ENCODE results near the gene RXFP4. TPM values are rescaled to one million over a fixed set of nuclear protein-coding genes. Genes with fewer than 3 reads are reported as not detected.

Gene RXFP4
- total and polyA plus RNA-seq, 9 of the 15 experiments (the other 6 are each of a cell fraction or from before 2014, with no cell fraction given): 0.64 TPM; not detected in 8

DNA sequence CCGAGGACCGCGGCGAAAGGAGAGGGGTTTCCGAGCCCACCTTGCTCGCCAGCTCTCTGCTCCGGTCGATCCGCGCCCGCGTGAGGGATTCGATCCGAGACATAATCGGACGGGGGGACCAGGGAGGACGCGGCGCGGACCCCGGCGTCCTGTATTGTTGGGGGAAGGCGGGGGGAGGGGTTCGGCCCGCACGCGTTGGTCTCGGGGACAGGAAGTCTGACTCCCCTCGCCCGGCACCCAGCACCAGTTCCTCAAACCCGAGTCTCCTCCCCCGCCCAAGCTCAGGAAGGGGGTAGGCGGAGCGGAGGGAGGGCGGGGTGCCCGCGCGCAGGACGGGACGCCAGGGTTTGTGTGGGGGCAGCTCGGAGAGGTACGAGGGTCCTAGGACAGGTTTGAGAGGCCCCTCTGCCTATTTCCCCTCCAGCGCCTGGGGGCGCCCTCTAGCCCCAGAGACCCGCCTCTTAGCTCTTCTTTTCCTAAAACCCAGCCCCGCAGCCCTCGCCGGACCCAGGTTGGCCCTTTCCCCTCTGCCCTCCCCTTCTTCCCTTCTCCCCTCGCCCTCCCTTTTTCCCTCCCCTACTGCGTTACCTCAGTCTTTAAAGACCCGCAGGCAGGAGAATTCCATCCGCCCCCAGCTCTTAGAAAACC, 37.0 kb downstream of the RXFP4 start, which contains the start of gene ARHGEF2 (continued):
- TF ChIP-seq, protein P1, sequence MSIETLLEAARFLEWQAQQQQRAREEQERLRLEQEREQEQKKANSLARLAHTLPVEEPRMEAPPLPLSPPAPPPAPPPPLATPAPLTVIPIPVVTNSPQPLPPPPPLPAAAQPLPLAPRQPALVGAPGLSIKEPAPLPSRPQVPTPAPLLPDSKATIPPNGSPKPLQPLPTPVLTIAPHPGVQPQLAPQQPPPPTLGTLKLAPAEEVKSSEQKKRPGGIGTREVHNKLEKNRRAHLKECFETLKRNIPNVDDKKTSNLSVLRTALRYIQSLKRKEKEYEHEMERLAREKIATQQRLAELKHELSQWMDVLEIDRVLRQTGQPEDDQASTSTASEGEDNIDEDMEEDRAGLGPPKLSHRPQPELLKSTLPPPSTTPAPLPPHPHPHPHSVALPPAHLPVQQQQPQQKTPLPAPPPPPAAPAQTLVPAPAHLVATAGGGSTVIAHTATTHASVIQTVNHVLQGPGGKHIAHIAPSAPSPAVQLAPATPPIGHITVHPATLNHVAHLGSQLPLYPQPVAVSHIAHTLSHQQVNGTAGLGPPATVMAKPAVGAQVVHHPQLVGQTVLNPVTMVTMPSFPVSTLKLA (conservative IDR thresholded peaks at IDR 0.05): peak; percentile 72 to 83
- TF ChIP-seq HMGN3 (IDR thresholded peaks at IDR 0.05; ENCODE audit: borderline replicate concordance, extremely low read depth, insufficient read length, low read depth, low read length): peak; percentile 71
- TF ChIP-seq, protein P2, sequence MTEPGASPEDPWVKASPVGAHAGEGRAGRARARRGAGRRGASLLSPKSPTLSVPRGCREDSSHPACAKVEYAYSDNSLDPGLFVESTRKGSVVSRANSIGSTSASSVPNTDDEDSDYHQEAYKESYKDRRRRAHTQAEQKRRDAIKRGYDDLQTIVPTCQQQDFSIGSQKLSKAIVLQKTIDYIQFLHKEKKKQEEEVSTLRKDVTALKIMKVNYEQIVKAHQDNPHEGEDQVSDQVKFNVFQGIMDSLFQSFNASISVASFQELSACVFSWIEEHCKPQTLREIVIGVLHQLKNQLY (CRISPR knock-in tag; conservative IDR thresholded peaks at IDR 0.05): no peak
- TF ChIP-seq TEAD4 (IDR thresholded peaks at IDR 0.05; ENCODE audit: low read length): 0 out of 2 replicates have a peak, but pooled peaks have one; percentile 11
- TF ChIP-seq TEAD4 (CRISPR knock-in tag; IDR thresholded peaks at IDR 0.05; ENCODE audit: borderline replicate concordance): no peak
- peak; percentile 40 for TF ChIP-seq SMARCB1 (IDR thresholded peaks at IDR 0.05; ENCODE audit: insufficient read length, low read depth)
- TF ChIP-seq NR2C2 (CRISPR knock-in tag; IDR thresholded peaks at IDR 0.05): no peak
- TF ChIP-seq NR2C2 (tag; IDR thresholded peaks at IDR 0.05): no peak
- TF ChIP-seq, protein P3, sequence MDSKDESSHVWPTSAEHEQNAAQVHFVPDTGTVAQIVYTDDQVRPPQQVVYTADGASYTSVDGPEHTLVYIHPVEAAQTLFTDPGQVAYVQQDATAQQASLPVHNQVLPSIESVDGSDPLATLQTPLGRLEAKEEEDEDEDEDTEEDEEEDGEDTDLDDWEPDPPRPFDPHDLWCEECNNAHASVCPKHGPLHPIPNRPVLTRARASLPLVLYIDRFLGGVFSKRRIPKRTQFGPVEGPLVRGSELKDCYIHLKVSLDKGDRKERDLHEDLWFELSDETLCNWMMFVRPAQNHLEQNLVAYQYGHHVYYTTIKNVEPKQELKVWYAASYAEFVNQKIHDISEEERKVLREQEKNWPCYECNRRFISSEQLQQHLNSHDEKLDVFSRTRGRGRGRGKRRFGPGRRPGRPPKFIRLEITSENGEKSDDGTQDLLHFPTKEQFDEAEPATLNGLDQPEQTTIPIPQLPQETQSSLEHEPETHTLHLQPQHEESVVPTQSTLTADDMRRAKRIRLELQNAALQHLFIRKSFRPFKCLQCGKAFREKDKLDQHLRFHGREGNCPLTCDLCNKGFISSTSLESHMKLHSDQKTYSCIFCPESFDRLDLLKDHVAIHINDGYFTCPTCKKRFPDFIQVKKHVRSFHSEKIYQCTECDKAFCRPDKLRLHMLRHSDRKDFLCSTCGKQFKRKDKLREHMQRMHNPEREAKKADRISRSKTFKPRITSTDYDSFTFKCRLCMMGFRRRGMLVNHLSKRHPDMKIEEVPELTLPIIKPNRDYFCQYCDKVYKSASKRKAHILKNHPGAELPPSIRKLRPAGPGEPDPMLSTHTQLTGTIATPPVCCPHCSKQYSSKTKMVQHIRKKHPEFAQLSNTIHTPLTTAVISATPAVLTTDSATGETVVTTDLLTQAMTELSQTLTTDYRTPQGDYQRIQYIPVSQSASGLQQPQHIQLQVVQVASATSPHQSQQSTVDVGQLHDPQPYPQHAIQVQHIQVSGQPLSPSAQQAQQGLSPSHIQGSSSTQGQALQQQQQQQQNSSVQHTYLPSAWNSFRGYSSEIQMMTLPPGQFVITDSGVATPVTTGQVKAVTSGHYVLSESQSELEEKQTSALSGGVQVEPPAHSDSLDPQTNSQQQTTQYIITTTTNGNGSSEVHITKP (IDR thresholded peaks at IDR 0.05; ENCODE audit: partially characterized antibody): peak; percentile 53
- TF ChIP-seq, protein P4, sequence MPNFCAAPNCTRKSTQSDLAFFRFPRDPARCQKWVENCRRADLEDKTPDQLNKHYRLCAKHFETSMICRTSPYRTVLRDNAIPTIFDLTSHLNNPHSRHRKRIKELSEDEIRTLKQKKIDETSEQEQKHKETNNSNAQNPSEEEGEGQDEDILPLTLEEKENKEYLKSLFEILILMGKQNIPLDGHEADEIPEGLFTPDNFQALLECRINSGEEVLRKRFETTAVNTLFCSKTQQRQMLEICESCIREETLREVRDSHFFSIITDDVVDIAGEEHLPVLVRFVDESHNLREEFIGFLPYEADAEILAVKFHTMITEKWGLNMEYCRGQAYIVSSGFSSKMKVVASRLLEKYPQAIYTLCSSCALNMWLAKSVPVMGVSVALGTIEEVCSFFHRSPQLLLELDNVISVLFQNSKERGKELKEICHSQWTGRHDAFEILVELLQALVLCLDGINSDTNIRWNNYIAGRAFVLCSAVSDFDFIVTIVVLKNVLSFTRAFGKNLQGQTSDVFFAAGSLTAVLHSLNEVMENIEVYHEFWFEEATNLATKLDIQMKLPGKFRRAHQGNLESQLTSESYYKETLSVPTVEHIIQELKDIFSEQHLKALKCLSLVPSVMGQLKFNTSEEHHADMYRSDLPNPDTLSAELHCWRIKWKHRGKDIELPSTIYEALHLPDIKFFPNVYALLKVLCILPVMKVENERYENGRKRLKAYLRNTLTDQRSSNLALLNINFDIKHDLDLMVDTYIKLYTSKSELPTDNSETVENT (CRISPR knock-in tag; IDR thresholded peaks at IDR 0.05): no peak
- TF ChIP-seq DMBX1 (CRISPR knock-in tag; IDR thresholded peaks at IDR 0.05; ENCODE audit: borderline replicate concordance): no peak
- peak; percentile 12 for TF ChIP-seq HNRNPLL (IDR thresholded peaks at IDR 0.05; ENCODE audit: low read depth, low read length, poor library complexity, severe bottlenecking)
- 0 out of 2 replicates have a peak, but pooled peaks have one; percentile 19 for TF ChIP-seq ELF4 (CRISPR knock-in tag; IDR thresholded peaks at IDR 0.05)
- peak; percentile 93 for TF ChIP-seq POLR2G (IDR thresholded peaks at IDR 0.05; ENCODE audit: low read depth, low read length)
- TF ChIP-seq YBX1 (IDR thresholded peaks at IDR 0.05): no peak
- 0 out of 2 replicates have a peak, but pooled peaks have one; percentile 23 for TF ChIP-seq ESRRB (CRISPR knock-in tag; IDR thresholded peaks at IDR 0.05; ENCODE audit: borderline replicate concordance)
- TF ChIP-seq DPF2 (IDR thresholded peaks at IDR 0.05): no peak; the same call in 1 of the 2 replicates
- TF ChIP-seq ZC3H4 (CRISPR knock-in tag; IDR thresholded peaks at IDR 0.05; ENCODE audit: borderline replicate concordance): no peak
- TF ChIP-seq NCOA1 (IDR thresholded peaks at IDR 0.05; ENCODE audit: low read depth): no peak
